ENCODE measurements around the gene CCSER1. TPM values are rescaled to one million over a fixed set of nuclear protein-coding genes. Genes with fewer than 3 reads are reported as not detected.
"Not testable (repeated sequence)": the region's sequence is repeated elsewhere in the genome, so short reads cannot be mapped to it uniquely, and the experiment has no call there.

Gene CCSER1
- total RNA-seq, 2 experiments from 2014 or later, result not detected

DNA sequence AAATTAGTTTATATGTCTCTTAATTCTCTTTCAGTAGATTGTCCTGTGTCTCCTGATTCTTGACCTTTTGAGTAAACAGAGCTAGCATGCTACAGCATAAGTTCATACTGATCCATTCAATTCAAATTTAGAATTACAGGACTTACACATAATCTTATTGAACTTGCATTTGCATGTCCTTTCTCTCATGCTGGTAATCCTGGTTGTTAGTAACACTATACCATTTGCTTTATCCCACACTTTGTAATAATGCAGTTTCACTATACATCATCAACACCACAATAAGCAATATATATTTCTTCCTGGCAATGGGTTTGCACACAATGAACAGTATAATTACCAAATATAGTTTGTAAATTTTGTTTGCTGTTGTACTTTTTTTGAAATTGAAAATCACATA, 1239.4 kb downstream of the CCSER1 start:
- H3K79me2 ChIP-seq (ENCODE audit: insufficient read depth, low read depth, low read length), result no peaks in the 10 kb centered on the region
- TF ChIP-seq, protein P1, sequence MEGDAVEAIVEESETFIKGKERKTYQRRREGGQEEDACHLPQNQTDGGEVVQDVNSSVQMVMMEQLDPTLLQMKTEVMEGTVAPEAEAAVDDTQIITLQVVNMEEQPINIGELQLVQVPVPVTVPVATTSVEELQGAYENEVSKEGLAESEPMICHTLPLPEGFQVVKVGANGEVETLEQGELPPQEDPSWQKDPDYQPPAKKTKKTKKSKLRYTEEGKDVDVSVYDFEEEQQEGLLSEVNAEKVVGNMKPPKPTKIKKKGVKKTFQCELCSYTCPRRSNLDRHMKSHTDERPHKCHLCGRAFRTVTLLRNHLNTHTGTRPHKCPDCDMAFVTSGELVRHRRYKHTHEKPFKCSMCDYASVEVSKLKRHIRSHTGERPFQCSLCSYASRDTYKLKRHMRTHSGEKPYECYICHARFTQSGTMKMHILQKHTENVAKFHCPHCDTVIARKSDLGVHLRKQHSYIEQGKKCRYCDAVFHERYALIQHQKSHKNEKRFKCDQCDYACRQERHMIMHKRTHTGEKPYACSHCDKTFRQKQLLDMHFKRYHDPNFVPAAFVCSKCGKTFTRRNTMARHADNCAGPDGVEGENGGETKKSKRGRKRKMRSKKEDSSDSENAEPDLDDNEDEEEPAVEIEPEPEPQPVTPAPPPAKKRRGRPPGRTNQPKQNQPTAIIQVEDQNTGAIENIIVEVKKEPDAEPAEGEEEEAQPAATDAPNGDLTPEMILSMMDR (conservative IDR thresholded peaks at IDR 0.05; ENCODE audit: low read length), result no peak
- TF ChIP-seq EZH2phosphoT487 (IDR thresholded peaks at IDR 0.05; ENCODE audit: borderline replicate concordance, low read depth, low read length), result no peak
- ChIA-PET POLR2A (no interaction called here), CTCF (ENCODE audit: unreplicated experiment) (no interaction called here)
- H3K36me3 ChIP-seq (ENCODE audit: insufficient read depth, low read length), result no peaks in the 10 kb centered on the region
- H3K27ac ChIP-seq (ENCODE audit: low read depth, low read length, poor library complexity, severe bottlenecking), result no peak overlapping the region
- H3K9me3 ChIP-seq (ENCODE audit: low read length), result no peaks in the 10 kb centered on the region
- no peaks in the 10 kb centered on the region for H3K4me1 ChIP-seq (ENCODE audit: insufficient read depth, low read length, poor library complexity, severe bottlenecking)
- H4K20me1 ChIP-seq (ENCODE audit: insufficient read depth, low read length), result no peaks in the 10 kb centered on the region
- no TSS peak for BruUV-seq (replicated peaks)
- H2AFZ ChIP-seq (ENCODE audit: low read length), result no peak overlapping the region
- intact Hi-C loops (cut with micrococcal nuclease; ENCODE audit: unreplicated experiment), result no loop called here
- DNase-seq (ENCODE audit: low spot score), result no peak
- H3K4me3 ChIP-seq (ENCODE audit: low read depth, low read length, poor library complexity, severe bottlenecking), result no peak overlapping the region
- H3K9me2 ChIP-seq (ENCODE audit: insufficient read depth, low read length), result no peaks in the 10 kb centered on the region
- no peak overlapping the region for H3K4me2 ChIP-seq (ENCODE audit: low read length)

DNA sequence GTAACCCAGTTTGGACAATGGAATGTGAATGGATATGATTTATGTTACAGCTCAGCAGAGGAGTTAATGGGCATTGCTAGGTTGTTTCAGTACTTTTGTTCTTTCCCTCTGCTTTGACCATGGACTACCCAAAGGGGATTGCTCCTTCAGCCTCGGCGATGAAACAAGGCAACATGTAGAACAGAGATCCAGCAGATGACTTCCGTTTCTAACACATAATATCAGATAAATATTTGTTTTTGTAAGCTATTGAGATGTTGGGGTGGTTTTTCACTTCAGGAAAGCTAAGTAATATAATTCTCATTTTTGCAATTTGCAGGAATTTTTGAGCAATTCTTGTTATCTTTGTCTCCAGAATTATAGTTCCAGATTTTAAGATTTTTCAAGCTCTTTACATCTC, 1241.9 kb downstream of the CCSER1 start:
- ChIA-PET CTCF (ENCODE audit: unreplicated experiment) (no interaction called here), POLR2A (interaction anchor here (0.6 to 0.8 kb wide), 4 partner anchors 199 to 1175 kb away, joined by 3 to 5 read pairs (median 4); no protein-coding TSS in a partner anchor)
- BruUV-seq (replicated peaks), result no TSS peak
- no peak for DNase-seq (ENCODE audit: low spot score)
- H3K4me3 ChIP-seq (ENCODE audit: low read depth, low read length, poor library complexity, severe bottlenecking), result no peak overlapping the region
- TF ChIP-seq EZH2phosphoT487 (IDR thresholded peaks at IDR 0.05; ENCODE audit: borderline replicate concordance, low read depth, low read length), result no peak
- TF ChIP-seq, protein P1 (conservative IDR thresholded peaks at IDR 0.05; ENCODE audit: low read length), result no peak
- no peaks in the 10 kb centered on the region for H4K20me1 ChIP-seq (ENCODE audit: insufficient read depth, low read length)
- no peaks in the 10 kb centered on the region for H3K4me1 ChIP-seq (ENCODE audit: insufficient read depth, low read length, poor library complexity, severe bottlenecking)
- no peaks in the 10 kb centered on the region for H3K36me3 ChIP-seq (ENCODE audit: insufficient read depth, low read length)
- H3K4me2 ChIP-seq (ENCODE audit: low read length), result no peak overlapping the region
- H2AFZ ChIP-seq (ENCODE audit: low read length), result no peak overlapping the region
- H3K9me3 ChIP-seq (ENCODE audit: low read length), result no peaks in the 10 kb centered on the region
- no peaks in the 10 kb centered on the region for H3K9me2 ChIP-seq (ENCODE audit: insufficient read depth, low read length)
- no peaks in the 10 kb centered on the region for H3K79me2 ChIP-seq (ENCODE audit: insufficient read depth, low read depth, low read length)
- no peak overlapping the region for H3K27ac ChIP-seq (ENCODE audit: low read depth, low read length, poor library complexity, severe bottlenecking)
- intact Hi-C loops (cut with micrococcal nuclease; ENCODE audit: unreplicated experiment), result no loop called here

DNA sequence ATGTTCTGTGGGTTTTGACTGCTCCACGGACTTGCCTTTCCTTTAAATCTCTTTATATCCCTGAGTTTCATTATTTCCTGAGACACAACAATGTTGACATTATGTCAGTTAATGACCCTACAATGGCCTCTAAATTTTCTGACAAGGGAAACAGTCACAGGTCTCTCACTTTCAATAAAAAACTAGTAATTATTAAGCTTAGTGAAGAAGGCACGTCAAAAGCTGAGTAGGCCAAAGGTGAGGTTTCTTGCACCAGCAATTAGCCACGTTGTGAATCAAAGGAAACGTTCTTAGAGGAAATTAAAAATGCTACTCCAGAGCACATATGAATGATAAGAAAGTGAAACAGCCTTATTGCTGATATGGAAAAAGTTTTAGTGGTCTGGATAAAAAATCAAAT, 1246.4 kb downstream of the CCSER1 start:
- BruUV-seq (replicated peaks), result no TSS peak
- Histone ChIP-seq H3K4me2 (ENCODE audit: low read length) (no peak overlapping the region), H2AFZ (ENCODE audit: low read length) (no peak overlapping the region), H3K79me2 (ENCODE audit: insufficient read depth, low read depth, low read length) (no peaks in the 10 kb centered on the region), H3K4me1 (ENCODE audit: insufficient read depth, low read length, poor library complexity, severe bottlenecking) (no peaks in the 10 kb centered on the region), H3K4me3 (ENCODE audit: low read depth, low read length, poor library complexity, severe bottlenecking) (no peak overlapping the region), H3K36me3 (ENCODE audit: insufficient read depth, low read length) (no peaks in the 10 kb centered on the region), H3K9me2 (ENCODE audit: insufficient read depth, low read length) (no peaks in the 10 kb centered on the region), H4K20me1 (ENCODE audit: insufficient read depth, low read length) (no peaks in the 10 kb centered on the region), H3K27ac (ENCODE audit: low read depth, low read length, poor library complexity, severe bottlenecking) (no peak overlapping the region), H3K9me3 (ENCODE audit: low read length) (no peaks in the 10 kb centered on the region)
- DNase-seq (ENCODE audit: low spot score), result no peak
- ChIA-PET POLR2A (interaction anchor here (0.6 kb wide), 1 partner anchor 1407 kb away, joined by 3 read pairs; no protein-coding TSS in a partner anchor), CTCF (ENCODE audit: unreplicated experiment) (no interaction called here)
- intact Hi-C loops (cut with micrococcal nuclease; ENCODE audit: unreplicated experiment), result no loop called here
- TF ChIP-seq, protein P1 (conservative IDR thresholded peaks at IDR 0.05; ENCODE audit: low read length), result no peak
- TF ChIP-seq EZH2phosphoT487 (IDR thresholded peaks at IDR 0.05; ENCODE audit: borderline replicate concordance, low read depth, low read length), result no peak

DNA sequence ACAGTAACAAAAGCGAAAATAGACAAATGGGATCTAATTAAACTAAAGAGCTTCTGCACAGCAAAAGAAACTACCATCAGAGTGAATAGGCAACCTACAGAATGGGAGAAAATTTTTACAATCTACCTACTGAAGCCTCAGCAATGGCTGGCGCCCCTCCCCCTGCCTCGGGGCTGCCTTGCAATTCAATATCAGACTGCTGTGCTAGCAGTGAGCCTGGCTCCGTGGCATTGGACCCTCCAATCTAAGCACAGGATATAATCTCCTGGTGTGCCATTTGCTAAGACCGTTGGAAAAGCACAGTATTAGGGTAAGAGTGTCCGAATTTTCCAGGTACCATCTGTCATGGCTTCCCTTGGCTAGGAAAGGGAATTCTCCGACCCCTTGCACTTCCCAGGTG, 1278.2 kb downstream of the CCSER1 start:
- POLR2A ChIA-PET; DNase-seq (ENCODE audit: low spot score); H3K4me1 ChIP-seq (ENCODE audit: insufficient read depth, low read length, poor library complexity, severe bottlenecking); H3K4me3 ChIP-seq (ENCODE audit: low read depth, low read length, poor library complexity, severe bottlenecking); H3K9me2 ChIP-seq (ENCODE audit: insufficient read depth, low read length); H2AFZ ChIP-seq (ENCODE audit: low read length); H3K36me3 ChIP-seq (ENCODE audit: insufficient read depth, low read length); H3K79me2 ChIP-seq (ENCODE audit: insufficient read depth, low read depth, low read length); H3K4me2 ChIP-seq (ENCODE audit: low read length); CTCF ChIA-PET (ENCODE audit: unreplicated experiment); H3K27ac ChIP-seq (ENCODE audit: low read depth, low read length, poor library complexity, severe bottlenecking); H4K20me1 ChIP-seq (ENCODE audit: insufficient read depth, low read length); H3K9me3 ChIP-seq (ENCODE audit: low read length); BruUV-seq (replicated peaks); intact Hi-C loops (cut with micrococcal nuclease; ENCODE audit: unreplicated experiment): not testable (repeated sequence)
